Heart left ventricle (tissue), 16 donors: ENCODE results near the gene HPF1. TPM values are rescaled to one million over a fixed set of nuclear protein-coding genes. Genes with fewer than 3 reads are reported as not detected.

Experiments used
- ATAC-seq, 4 donors: fragments of 200-7000 bp; cut with Tn5 transposase; one replicate each; pipeline ENCODE4 v1.9.1; 2020 to 2022; ENCODE audit warnings: moderate library complexity in 4 of 4, mild to moderate bottlenecking in 3 of 4, moderate number of reproducible peaks in 1 of 4
- DNase-seq, 5 donors: peaks; one replicate each; pipeline ENCODE4 v3.0.0-alpha.2; 2020
- H3K27ac ChIP-seq, 12 donors: fragments of 200-600 bp; sonication (generic) in 4 of 12; one replicate each; pipeline versions ENCODE4 v1.5.0 to v1.8.0; 2016 to 2022; ENCODE audit warnings: mild to moderate bottlenecking in 2 of 12
- H3K27me3 ChIP-seq, 9 donors: fragments of 200-600 bp; sonication (generic) in 2 of 9; one replicate each; pipeline versions ENCODE4 v1.5.1 to v1.8.0; 2016 to 2022; ENCODE audit warnings: mild to moderate bottlenecking in 3 of 9
- H3K36me3 ChIP-seq, 9 donors: fragments of 200-600 bp; sonication (generic) in 2 of 9; one replicate each; pipeline versions ENCODE4 v1.5.0 to v1.8.0; 2018 to 2022; ENCODE audit warnings: mild to moderate bottlenecking in 2 of 9
- H3K4me1 ChIP-seq, 12 donors: fragments of 200-600 bp; sonication (generic) in 4 of 12; one replicate each; pipeline versions ENCODE4 v1.5.0 to v1.8.0; 2016 to 2022; ENCODE audit warnings: mild to moderate bottlenecking in 3 of 12
- H3K4me3 ChIP-seq, 12 donors: fragments of 200-600 bp; sonication (generic) in 4 of 12; one replicate each; pipeline versions ENCODE4 v1.5.0 to v1.8.0; 2017 to 2022; ENCODE audit warnings: mild to moderate bottlenecking in 9 of 12, moderate library complexity in 4 of 12
- H3K9me3 ChIP-seq, 12 donors: fragments of 200-600 bp; sonication (generic) in 4 of 12; one replicate each; pipeline versions ENCODE4 v1.5.0 to v1.8.0; 2016 to 2022; ENCODE audit warnings: mild to moderate bottlenecking in 1 of 12
- CTCF ChIP-seq, 12 donors: fragments of 200-600 bp; sonication (generic) in 4 of 12; IDR thresholded peaks; one replicate each; pipeline versions ENCODE4 v1.5.0 to v1.8.0; 2018 to 2022; ENCODE audit warnings: antibody characterized with exemption in 12 of 12, mild to moderate bottlenecking in 5 of 12
- POLR2A ChIP-seq, 2 donors: fragments of 450-650 bp; IDR thresholded peaks; one replicate each; pipeline ENCODE4 v1.6.1; 2017; ENCODE audit warnings: antibody characterized with exemption in 2 of 2, mild to moderate bottlenecking in 2 of 2, moderate library complexity in 2 of 2
- WGBS, 4 donors: extraction: QIAGEN DNeasy Blood & Tissue Kit in 2 of 4; methylation state at CpG; one replicate each; pipeline versions ENCODE4 v1.1.5 to v1.1.7; 2013 to 2018; 5-methylcytosine and 5-hydroxymethylcytosine counted together
- intact Hi-C, 10 donors: fragments of 100-400 bp; cut with DNase I; formaldehyde crosslinking; loops; one replicate each; pipeline versions ENCODE4 v1.11.1 to v1.14.2; 2022
- polyA plus RNA-seq, 2 donors: library from polyadenylated mRNA; stranded (reverse); fragments of 200-250 nt; gene quantifications; one replicate each; pipeline ENCODE4 v1.2.3, GENCODE V29; 2013
- total RNA-seq, 9 donors: library from RNA; depleted of rRNA in 2 of 9; stranded (reverse); fragments of >200 nt in 2 of 9; fragmentation: NEBNext Ultra II Directional in 3 of 9; extraction: Animal tissue kit (Norgen Biotek cat#: 25700) in 3 of 9; gene quantifications; one replicate each; pipeline versions ENCODE4 v1.1.0 to v1.2.4, GENCODE V29; 2016 to 2023
- donor health status: ischemic (EF 13 %, LVEDD 7.1; RV severe dilation, severe dysfunction).
- donor health status: healthy with polysubstance abuse.
- donor health status: DM: no; HTN: yes; CAD: no.
- donor health status: DM: no; HTN: no; CAD: no.
- donor health status: ischemic (EF 25% LVEDD 6.9; RV normal size, moderate dysfunction).
- donor health status: ischemic (EF 25% LVEDD 5.7; RV mildly dilated, moderate dysfunction).
- donor health status: healthy.
- donor health status: DM: yes; HTN: yes; CAD: no.
- donor health status: ischemic (EF 35%, LVEDD 5.7; RV mildly dilated, moderate dysfunction).
- donor health status: nonischemic (EF 11% LVEDD 7.7; RV severe dilation, severe dysfunction).
- donor health status: DM: yes; HTN: yes; CAD: no.
- donor health status: PGD.
- donor health status: ischemic (EF 29% LVEDD 5.4; RV normal size, mild dysfunction).
- donor health status: nonischemic (EF 23%, LVEDD 6.1; RV moderate dilation, normal function).

Gene HPF1
- total and polyA plus RNA-seq, 11 donors, result 15.7 to 38.3 (median 20.5) TPM

- H3K4me1 ChIP-seq, result no peaks in the 10 kb centered on the region
- DNase-seq (no peak), ATAC-seq (no peak)
- WGBS, 4 donors, result 96 to 100% (median 97%) methylated on average over 1 of the region's 1 CpG
- no peak overlapping the region for H3K4me3 ChIP-seq
- H3K27ac ChIP-seq, result no peak overlapping the region
- intact Hi-C loops, result no loop called here
- H3K9me3 ChIP-seq, result no peaks in the 10 kb centered on the region
- TF ChIP-seq CTCF (IDR thresholded peaks at IDR 0.05), result no peak
- no peak for TF ChIP-seq POLR2A (IDR thresholded peaks at IDR 0.05)
- peaks cover 0 to 91% (median 45%) of the 10 kb centered on the region in 9 donors for H3K36me3 ChIP-seq
- no peaks in the 10 kb centered on the region for H3K27me3 ChIP-seq
Measured at GRCh38 chr4:169689681-169690080, 68.1 kb downstream of the HPF1 start.

GRCh38 chr4:169682372-169683047 lies 75.2 kb downstream of the HPF1 start:
- H3K27ac ChIP-seq, result no peak overlapping the region
- peaks cover 0 to 4% (median 0%) of the 10 kb centered on the region in 12 donors for H3K4me1 ChIP-seq
- TF ChIP-seq CTCF (IDR thresholded peaks at IDR 0.05) (no peak), POLR2A (IDR thresholded peaks at IDR 0.05) (no peak)
- no peak overlapping the region for H3K4me3 ChIP-seq
- H3K9me3 ChIP-seq, result no peaks in the 10 kb centered on the region
- peaks cover 0 to 68% (median 19%) of the 10 kb centered on the region in 9 donors for H3K36me3 ChIP-seq
- no peak for ATAC-seq
- DNase-seq, result no peak
- intact Hi-C loops, result no loop called here
- 91 to 94% (median 92%) methylated on average over 4 of the region's 4 CpGs for WGBS, 4 donors
- H3K27me3 ChIP-seq, result no peaks in the 10 kb centered on the region

Other genes with a start within 250 kb of the HPF1 start
- 10 to 100 TPM in 7 of 9 donors, 1 to 10 TPM in 2; 6.8 to 17.8 (median 14.7) TPM for gene NEK1, start 145.4 kb downstream of the HPF1 start, total RNA-seq
- gene NEK1, start 145.4 kb downstream of the HPF1 start, polyA plus RNA-seq, result 1 to 10 TPM; 4.8 to 6.4 TPM
- 10 to 100 TPM; 46.4 to 86.2 (median 59.3) TPM for gene CLCN3, start 137.4 kb downstream of the HPF1 start, total RNA-seq
- gene CLCN3, start 137.4 kb downstream of the HPF1 start, polyA plus RNA-seq, result 10 to 100 TPM; 17.4 to 30.2 TPM